ENCODE measurements around the gene NIM1K. TPM values are rescaled to one million over a fixed set of nuclear protein-coding genes. Genes with fewer than 3 reads are reported as not detected.
"Not testable (repeated sequence)": the region's sequence is repeated elsewhere in the genome, so short reads cannot be mapped to it uniquely, and the experiment has no call there.

Gene NIM1K
- total RNA-seq, 1 experiment from 2014 or later, result 10.2 TPM

- Histone ChIP-seq H2AFZ (ENCODE audit: low read length) (no peak overlapping the region), H3K9me3 (ENCODE audit: low read length) (no peaks in the 10 kb centered on the region), H4K20me1 (ENCODE audit: insufficient read depth, low read depth, low read length) (no peaks in the 10 kb centered on the region), H3K4me1 (ENCODE audit: low read length) (peaks cover 56% of the 10 kb centered on the region), H3K4me3 (ENCODE audit: low read length) (peak overlapping the region; percentile 75), H3K9me2 (replicated peaks; ENCODE audit: insufficient read depth, low read length) (no peaks in the 10 kb centered on the region), H3K27ac (ENCODE audit: low read length) (peak overlapping the region; percentile 85), H3K79me2 (ENCODE audit: low read length) (peaks cover 44% of the 10 kb centered on the region), H3K27me3 (ENCODE audit: low read length) (no peaks in the 10 kb centered on the region), H3K4me2 (ENCODE audit: low read depth, low read length, poor library complexity, severe bottlenecking) (peak overlapping the region; percentile 75), H3K9ac (ENCODE audit: low read length) (peak overlapping the region; percentile 77), H3K36me3 (ENCODE audit: insufficient read depth, low read length) (peaks cover 6% of the 10 kb centered on the region)
- no peak for DNase-seq
Observed at GRCh38 chr5:43192558-43193180, 644 bp downstream of the NIM1K start.

- no peak overlapping the region for H2AFZ ChIP-seq (ENCODE audit: low read length)
Observed at GRCh38 chr5:43193181-43193893, 1.3 kb downstream of the NIM1K start.

DNA sequence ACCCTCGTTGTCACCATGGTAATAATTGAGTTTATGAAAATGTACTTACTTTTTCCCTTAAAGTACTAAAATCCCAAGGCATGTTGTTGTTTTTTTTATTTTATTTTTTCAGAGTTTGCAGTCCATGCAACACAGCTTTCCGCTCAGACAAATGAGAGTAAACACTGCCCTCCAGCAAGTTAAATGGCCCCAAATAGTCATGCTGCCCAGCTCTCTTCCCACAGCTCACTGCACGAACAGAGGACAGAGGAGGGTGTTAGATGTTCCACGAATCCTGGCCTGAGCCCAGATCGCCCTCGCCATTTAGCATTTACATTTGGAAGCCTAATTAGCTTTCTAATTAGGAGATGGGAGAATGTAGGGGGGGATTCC is 1.9 kb downstream of the NIM1K start:
- H3K9me2 ChIP-seq (replicated peaks; ENCODE audit: insufficient read depth, low read length), result no peaks in the 10 kb centered on the region
- peak overlapping the region; percentile 75 for H3K4me2 ChIP-seq (ENCODE audit: low read depth, low read length, poor library complexity, severe bottlenecking)
- H3K4me1 ChIP-seq (ENCODE audit: low read length), result peaks cover 56% of the 10 kb centered on the region
- H3K27me3 ChIP-seq (ENCODE audit: low read length), result no peaks in the 10 kb centered on the region
- H3K27ac ChIP-seq (ENCODE audit: low read length), result peak overlapping the region; percentile 85
- H3K9me3 ChIP-seq (ENCODE audit: low read length), result no peaks in the 10 kb centered on the region
- H3K4me3 ChIP-seq (ENCODE audit: low read length), result peak overlapping the region; percentile 75
- DNase-seq, result no peak
- H3K9ac ChIP-seq (ENCODE audit: low read length), result peak overlapping the region; percentile 42
- H2AFZ ChIP-seq (ENCODE audit: low read length), result no peak overlapping the region
- peaks cover 3% of the 10 kb centered on the region; the same call in 1 of the 2 replicates for H3K36me3 ChIP-seq (ENCODE audit: insufficient read depth, low read length)
- H4K20me1 ChIP-seq (ENCODE audit: insufficient read depth, low read depth, low read length), result no peaks in the 10 kb centered on the region
- peaks cover 49% of the 10 kb centered on the region for H3K79me2 ChIP-seq (ENCODE audit: low read length)

More at GRCh38 chr5:43193181-43193893, 1.3 kb downstream of the NIM1K start:
- Histone ChIP-seq H3K9me2 (replicated peaks; ENCODE audit: insufficient read depth, low read length) (no peaks in the 10 kb centered on the region), H3K4me1 (ENCODE audit: low read length) (peaks cover 56% of the 10 kb centered on the region), H3K36me3 (ENCODE audit: insufficient read depth, low read length) (peaks cover 4% of the 10 kb centered on the region; the same call in 1 of the 2 replicates), H3K27ac (ENCODE audit: low read length) (peak overlapping the region; percentile 85), H3K4me2 (ENCODE audit: low read depth, low read length, poor library complexity, severe bottlenecking) (peak overlapping the region; percentile 75), H3K9ac (ENCODE audit: low read length) (peak overlapping the region; percentile 77), H3K4me3 (ENCODE audit: low read length) (peak overlapping the region; percentile 75), H4K20me1 (ENCODE audit: insufficient read depth, low read depth, low read length) (no peaks in the 10 kb centered on the region), H3K79me2 (ENCODE audit: low read length) (peaks cover 47% of the 10 kb centered on the region), H3K9me3 (ENCODE audit: low read length) (no peaks in the 10 kb centered on the region), H3K27me3 (ENCODE audit: low read length) (no peaks in the 10 kb centered on the region)
- DNase-seq, result peak; percentile 92

GRCh38 chr5:43195670-43196265 is 3.7 kb downstream of the NIM1K start:
- Histone ChIP-seq H3K9me2 (replicated peaks; ENCODE audit: insufficient read depth, low read length) (no peaks in the 10 kb centered on the region), H4K20me1 (ENCODE audit: insufficient read depth, low read depth, low read length) (no peaks in the 10 kb centered on the region), H3K36me3 (ENCODE audit: insufficient read depth, low read length) (peaks cover 3% of the 10 kb centered on the region; the same call in 1 of the 2 replicates), H3K9me3 (ENCODE audit: low read length) (no peaks in the 10 kb centered on the region), H3K4me2 (ENCODE audit: low read depth, low read length, poor library complexity, severe bottlenecking) (no peak overlapping the region), H3K27ac (ENCODE audit: low read length) (peak overlapping the region; percentile 85; the same call in 1 of the 2 replicates), H3K9ac (ENCODE audit: low read length) (no peak overlapping the region), H3K4me1 (ENCODE audit: low read length) (peaks cover 44% of the 10 kb centered on the region), H2AFZ (ENCODE audit: low read length) (no peak overlapping the region), H3K27me3 (ENCODE audit: low read length) (no peaks in the 10 kb centered on the region), H3K4me3 (ENCODE audit: low read length) (no peak overlapping the region), H3K79me2 (ENCODE audit: low read length) (peaks cover 49% of the 10 kb centered on the region)
- DNase-seq, result no peak

DNA sequence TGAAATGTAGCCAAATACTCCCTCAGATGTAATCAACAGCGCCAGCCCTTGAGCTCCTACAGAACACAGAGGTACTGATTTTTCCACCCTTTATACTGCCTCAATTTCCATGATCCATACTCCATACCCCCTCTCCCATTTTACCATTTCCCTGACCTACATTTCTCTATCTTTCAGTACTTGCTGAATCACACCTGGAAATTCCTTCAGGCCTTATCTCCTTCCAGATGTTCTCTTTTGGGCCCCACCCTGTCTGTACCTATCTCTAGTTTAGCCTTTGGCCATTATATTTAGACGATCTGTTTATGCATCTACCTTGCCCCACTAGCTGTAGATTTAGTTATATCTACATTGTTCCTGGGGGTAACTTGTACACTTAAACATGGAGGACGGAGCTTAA is 5.5 kb downstream of the NIM1K start:
- no peak overlapping the region for H3K4me3 ChIP-seq (ENCODE audit: low read length)
- H3K4me1 ChIP-seq (ENCODE audit: low read length), result peaks cover 38% of the 10 kb centered on the region
- H3K36me3 ChIP-seq (ENCODE audit: insufficient read depth, low read length), result peaks cover 3% of the 10 kb centered on the region; the same call in 1 of the 2 replicates
- H3K27ac ChIP-seq (ENCODE audit: low read length), result peak overlapping the region; percentile 47; the same call in 1 of the 2 replicates
- H4K20me1 ChIP-seq (ENCODE audit: insufficient read depth, low read depth, low read length), result no peaks in the 10 kb centered on the region
- no peak overlapping the region for H3K4me2 ChIP-seq (ENCODE audit: low read depth, low read length, poor library complexity, severe bottlenecking)
- H3K9ac ChIP-seq (ENCODE audit: low read length), result no peak overlapping the region
- H3K79me2 ChIP-seq (ENCODE audit: low read length), result peaks cover 46% of the 10 kb centered on the region
- no peaks in the 10 kb centered on the region for H3K9me2 ChIP-seq (replicated peaks; ENCODE audit: insufficient read depth, low read length)
- no peaks in the 10 kb centered on the region for H3K9me3 ChIP-seq (ENCODE audit: low read length)
- no peak overlapping the region for H2AFZ ChIP-seq (ENCODE audit: low read length)
- DNase-seq, result no peak
- H3K27me3 ChIP-seq (ENCODE audit: low read length), result no peaks in the 10 kb centered on the region

DNA sequence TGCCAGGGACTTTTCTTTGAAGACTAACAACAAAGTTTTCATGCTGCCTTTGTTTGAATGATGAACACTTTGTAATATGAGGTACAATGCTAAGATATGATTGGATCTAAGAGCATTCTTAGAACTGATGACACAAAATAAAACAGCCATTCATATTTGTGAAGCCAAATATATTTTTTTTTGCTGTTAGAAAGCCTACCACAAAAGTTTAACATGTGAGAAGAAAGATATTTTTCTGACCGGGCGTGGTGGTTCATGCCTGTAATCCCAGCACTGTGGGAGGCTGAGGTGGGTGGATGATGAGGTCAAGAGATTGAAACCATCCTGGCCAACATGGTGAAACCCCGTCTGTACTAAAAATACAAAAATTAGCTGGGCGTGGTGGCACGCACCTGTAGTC is 9.4 kb downstream of the NIM1K start:
- Histone ChIP-seq H3K79me2 (ENCODE audit: low read length) (peaks cover 11% of the 10 kb centered on the region), H3K4me1 (ENCODE audit: low read length) (peaks cover 12% of the 10 kb centered on the region)
- H4K20me1 ChIP-seq (ENCODE audit: insufficient read depth, low read depth, low read length); H3K4me2 ChIP-seq (ENCODE audit: low read depth, low read length, poor library complexity, severe bottlenecking); DNase-seq; H3K27me3 ChIP-seq (ENCODE audit: low read length); H3K9me2 ChIP-seq (replicated peaks; ENCODE audit: insufficient read depth, low read length); H3K9ac ChIP-seq (ENCODE audit: low read length); H3K27ac ChIP-seq (ENCODE audit: low read length); H3K4me3 ChIP-seq (ENCODE audit: low read length); H3K9me3 ChIP-seq (ENCODE audit: low read length); H3K36me3 ChIP-seq (ENCODE audit: insufficient read depth, low read length); H2AFZ ChIP-seq (ENCODE audit: low read length): not testable (repeated sequence)

DNA sequence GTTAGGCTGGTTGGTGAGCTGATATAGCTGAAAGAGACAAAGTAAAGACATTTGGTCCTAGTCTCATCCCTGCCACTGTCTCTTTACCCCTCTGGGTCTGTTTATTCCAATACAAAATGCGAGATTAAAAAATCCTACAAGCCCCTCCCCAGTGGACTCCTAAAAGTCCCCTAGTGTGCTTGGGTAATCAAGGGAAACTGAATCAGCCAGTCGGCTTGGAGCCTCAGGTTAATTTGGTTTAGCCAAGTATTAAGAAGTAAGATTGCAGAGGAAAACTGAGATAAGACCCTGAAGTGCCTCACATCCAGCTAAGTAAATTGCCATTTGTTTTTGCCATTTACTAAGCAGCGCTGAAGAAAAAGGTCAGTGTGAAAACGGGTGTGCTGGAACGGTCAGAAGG is 10.4 kb downstream of the NIM1K start:
- no peak overlapping the region for H3K4me3 ChIP-seq (ENCODE audit: low read length)
- H2AFZ ChIP-seq (ENCODE audit: low read length), result no peak overlapping the region
- 0 out of 2 replicates have a peak, but pooled peaks cover 2% of the 10 kb centered on the region for H3K36me3 ChIP-seq (ENCODE audit: insufficient read depth, low read length)
- H3K4me1 ChIP-seq (ENCODE audit: low read length), result peaks cover 12% of the 10 kb centered on the region
- H3K79me2 ChIP-seq (ENCODE audit: low read length), result peaks cover 8% of the 10 kb centered on the region; the same call in 1 of the 2 replicates
- H3K27ac ChIP-seq (ENCODE audit: low read length), result peak overlapping the region; percentile 78
- H3K27me3 ChIP-seq (ENCODE audit: low read length), result no peaks in the 10 kb centered on the region
- H3K9ac ChIP-seq (ENCODE audit: low read length), result peak overlapping the region; percentile 32; the same call in 1 of the 2 replicates
- H4K20me1 ChIP-seq (ENCODE audit: insufficient read depth, low read depth, low read length), result no peaks in the 10 kb centered on the region
- no peaks in the 10 kb centered on the region for H3K9me2 ChIP-seq (replicated peaks; ENCODE audit: insufficient read depth, low read length)
- H3K4me2 ChIP-seq (ENCODE audit: low read depth, low read length, poor library complexity, severe bottlenecking), result peak overlapping the region; percentile 29
- H3K9me3 ChIP-seq (ENCODE audit: low read length), result no peaks in the 10 kb centered on the region
- no peak for DNase-seq

GRCh38 chr5:43203373-43203772 is 11.3 kb downstream of the NIM1K start:
- H2AFZ ChIP-seq (ENCODE audit: low read length), result no peak overlapping the region
- no peak overlapping the region for H3K4me3 ChIP-seq (ENCODE audit: low read length)

More at GRCh38 chr5:43203373-43203772, 11.3 kb downstream of the NIM1K start:
- H3K9ac ChIP-seq (ENCODE audit: low read length), result no peak overlapping the region
- H4K20me1 ChIP-seq (ENCODE audit: insufficient read depth, low read depth, low read length), result no peaks in the 10 kb centered on the region
- H3K36me3 ChIP-seq (ENCODE audit: insufficient read depth, low read length), result no peaks in the 10 kb centered on the region
- peak overlapping the region; percentile 78; the same call in 1 of the 2 replicates for H3K27ac ChIP-seq (ENCODE audit: low read length)
- peaks cover 12% of the 10 kb centered on the region for H3K4me1 ChIP-seq (ENCODE audit: low read length)
- no peak for DNase-seq
- H3K9me3 ChIP-seq (ENCODE audit: low read length), result no peaks in the 10 kb centered on the region
- no peaks in the 10 kb centered on the region for H3K9me2 ChIP-seq (replicated peaks; ENCODE audit: insufficient read depth, low read length)
- peaks cover 2% of the 10 kb centered on the region; the same call in 1 of the 2 replicates for H3K79me2 ChIP-seq (ENCODE audit: low read length)
- H3K4me2 ChIP-seq (ENCODE audit: low read depth, low read length, poor library complexity, severe bottlenecking), result no peak overlapping the region
- H3K27me3 ChIP-seq (ENCODE audit: low read length), result no peaks in the 10 kb centered on the region
